ENCODE results near the gene PRKD2.
"Not testable (repeated sequence)": the region's sequence is repeated elsewhere in the genome, so short reads cannot be mapped to it uniquely, and the experiment has no call there.

The PRKD2 gene

GRCh38 chr19:46723023-46723461, 6.1 kb upstream of the PRKD2 start:
- DNase-seq = no peak

GRCh38 chr19:46722421-46723022, 5.6 kb upstream of the PRKD2 start:
- DNase-seq = no peak

GRCh38 chr19:46722004-46722380, 5.1 kb upstream of the PRKD2 start:
- no peak for DNase-seq

GRCh38 chr19:46721269-46722003, 4.5 kb upstream of the PRKD2 start:
- DNase-seq = no peak

- DNase-seq = no peak
These were observed 3.8 kb upstream of the PRKD2 start for GRCh38 chr19:46720503-46721239.

GRCh38 chr19:46719629-46720502, 3.0 kb upstream of the PRKD2 start:
- no peak for DNase-seq

GRCh38 chr19:46718934-46719622, 2.2 kb upstream of the PRKD2 start:
- DNase-seq = no peak

GRCh38 chr19:46718157-46718933, 1.4 kb upstream of the PRKD2 start:
- peak; percentile 13 for DNase-seq

GRCh38 chr19:46717716-46718143, 816 bp upstream of the PRKD2 start:
- no peak for DNase-seq

- DNase-seq = no peak
These were observed 261 bp downstream of the PRKD2 start for GRCh38 chr19:46716672-46717033.

- DNase-seq = peak; percentile 9
These were observed 791 bp downstream of the PRKD2 start for GRCh38 chr19:46715975-46716671.

GRCh38 chr19:46715620-46715974, 1.3 kb downstream of the PRKD2 start:
- DNase-seq = no peak

- DNase-seq = no peak
These were observed 2.3 kb downstream of the PRKD2 start for GRCh38 chr19:46714444-46715106.

- peak; percentile 80 for DNase-seq
These were observed 3.0 kb downstream of the PRKD2 start for GRCh38 chr19:46713781-46714443.

- not testable (repeated sequence) for DNase-seq
These were observed 4.1 kb downstream of the PRKD2 start for GRCh38 chr19:46712768-46713338.

GRCh38 chr19:46710687-46711086, 6.2 kb downstream of the PRKD2 start:
- no peak for DNase-seq

GRCh38 chr19:46704379-46705076, 12.4 kb downstream of the PRKD2 start:
- DNase-seq = no peak

- no peak for DNase-seq
These were observed 16.2 kb downstream of the PRKD2 start for GRCh38 chr19:46700704-46701103.
